A673 (cell line): ENCODE results near the gene CPNE5. TPM values are rescaled to one million over a fixed set of nuclear protein-coding genes. Genes with fewer than 3 reads are reported as not detected.

ENCODE experiments used
- BruUV-seq: library from RNA; stranded (reverse); fragments of 400-500 nt; replicated peaks from 2 replicates; lab custom pipeline; 2021; lab: Mats Ljungman, UMichigan
- CTCF ChIA-PET: fragments of 300-600 bp; sonication (Branson Sonifier 250); formaldehyde crosslinking; loops from one replicate; lab custom pipeline; 2022; ENCODE audit warnings: antibody characterized with exemption; lab: Charles Lee
- POLR2A ChIA-PET: fragments of 300-600 bp; sonication (Branson Sonifier 250); formaldehyde crosslinking; loops from one replicate; lab custom pipeline; 2022; ENCODE audit warnings: antibody characterized with exemption; ENCODE audit not compliant: low non-redundant PET; lab: Charles Lee
- DNase-seq: peaks from one replicate; pipeline ENCODE4 v3.0.0-alpha.2; 2015; ENCODE audit warnings: low spot score
- H3K27ac ChIP-seq: fragments of 200-600 bp; sonication (generic); 2 replicates; pipeline ENCODE4 v1.5.1; 2016; ENCODE audit warnings: mixed run types, low read depth, mild to moderate bottlenecking, mixed read lengths, antibody characterized with exemption, low read length; ENCODE audit not compliant: poor library complexity, severe bottlenecking
- H3K27me3 ChIP-seq: fragments of 200-600 bp; sonication (generic); replicated peaks from 2 replicates; pipeline ENCODE4 v1.6.1; 2017; ENCODE audit warnings: mixed run types, low read depth, mild to moderate bottlenecking, mixed read lengths, antibody characterized with exemption, low read length; ENCODE audit not compliant: insufficient read depth, poor library complexity
- H3K36me3 ChIP-seq: fragments of 200-600 bp; sonication (generic); 2 replicates; pipeline ENCODE4 v1.6.1; 2016; ENCODE audit warnings: mixed run types, mild to moderate bottlenecking, mixed read lengths, antibody characterized with exemption, low read length; ENCODE audit not compliant: insufficient read depth, poor library complexity, severe bottlenecking
- H3K4me1 ChIP-seq: fragments of 200-600 bp; sonication (generic); 2 replicates; pipeline ENCODE4 v1.6.1; 2017; ENCODE audit warnings: mixed run types, mild to moderate bottlenecking, mixed read lengths, antibody characterized with exemption, low read length; ENCODE audit not compliant: insufficient read depth, poor library complexity, severe bottlenecking
- H3K4me3 ChIP-seq: fragments of 200-600 bp; sonication (generic); 2 replicates; pipeline ENCODE4 v1.5.1; 2016; ENCODE audit warnings: low read depth, mixed run types, mild to moderate bottlenecking, mixed read lengths, low read length; ENCODE audit not compliant: poor library complexity, severe bottlenecking
- H3K9me3 ChIP-seq: fragments of 200-600 bp; sonication (generic); 2 replicates; pipeline ENCODE4 v1.6.1; 2016; ENCODE audit warnings: mixed run types, low read depth, mild to moderate bottlenecking, mixed read lengths, antibody characterized with exemption, low read length; ENCODE audit not compliant: poor library complexity, severe bottlenecking
- EZH2 ChIP-seq: fragments of 200-600 bp; sonication (generic); IDR thresholded peaks from 2 replicates; pipeline ENCODE4 v1.6.1; 2017; ENCODE audit warnings: borderline replicate concordance, low read depth, mild to moderate bottlenecking, mixed read lengths, antibody characterized with exemption, low read length; ENCODE audit not compliant: poor library complexity, severe bottlenecking
- intact Hi-C: fragments of 100-400 bp; cut with micrococcal nuclease; formaldehyde crosslinking; loops from one replicate; pipeline ENCODE4 v1.10.0; 2022; ENCODE audit not compliant: unreplicated experiment
- total RNA-seq: library from RNA; stranded (reverse); gene quantifications from 2 replicates; pipeline ENCODE4 v1.2.3, GENCODE V29; 2021
- TF ChIP-seq, protein P1 (sequence below): fragments of 300-800, 200-600 bp; sonication (generic); conservative IDR thresholded peaks from 2 replicates; pipeline ENCODE4 v1.5.1; 2017; ENCODE audit warnings: low read depth, mild to moderate bottlenecking, antibody characterized with exemption, low read length, moderate library complexity, mixed read lengths

CPNE5 gene
- total RNA-seq, 1 experiment from 2014 or later: 0.13 TPM

DNA sequence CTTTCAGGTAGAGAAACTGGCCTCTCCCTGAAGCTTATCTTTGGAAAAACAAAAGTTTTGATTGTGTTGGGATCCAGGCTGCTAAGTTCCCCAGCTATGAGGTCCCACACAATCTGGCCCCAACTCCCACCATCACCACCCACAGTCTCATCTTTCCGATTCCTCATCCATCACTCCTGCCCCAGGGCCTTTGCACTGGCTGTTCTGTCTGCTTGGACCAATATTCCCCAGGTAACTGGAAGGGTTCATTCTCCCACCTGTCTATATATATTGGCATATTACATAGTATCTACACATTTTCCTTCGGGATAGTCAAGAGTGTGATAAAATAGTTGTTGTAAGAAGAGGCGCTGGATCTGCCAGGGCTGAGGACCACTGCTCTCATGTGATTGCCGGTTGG, 52.0 kb downstream of the CPNE5 start:
- TF ChIP-seq, protein P1, sequence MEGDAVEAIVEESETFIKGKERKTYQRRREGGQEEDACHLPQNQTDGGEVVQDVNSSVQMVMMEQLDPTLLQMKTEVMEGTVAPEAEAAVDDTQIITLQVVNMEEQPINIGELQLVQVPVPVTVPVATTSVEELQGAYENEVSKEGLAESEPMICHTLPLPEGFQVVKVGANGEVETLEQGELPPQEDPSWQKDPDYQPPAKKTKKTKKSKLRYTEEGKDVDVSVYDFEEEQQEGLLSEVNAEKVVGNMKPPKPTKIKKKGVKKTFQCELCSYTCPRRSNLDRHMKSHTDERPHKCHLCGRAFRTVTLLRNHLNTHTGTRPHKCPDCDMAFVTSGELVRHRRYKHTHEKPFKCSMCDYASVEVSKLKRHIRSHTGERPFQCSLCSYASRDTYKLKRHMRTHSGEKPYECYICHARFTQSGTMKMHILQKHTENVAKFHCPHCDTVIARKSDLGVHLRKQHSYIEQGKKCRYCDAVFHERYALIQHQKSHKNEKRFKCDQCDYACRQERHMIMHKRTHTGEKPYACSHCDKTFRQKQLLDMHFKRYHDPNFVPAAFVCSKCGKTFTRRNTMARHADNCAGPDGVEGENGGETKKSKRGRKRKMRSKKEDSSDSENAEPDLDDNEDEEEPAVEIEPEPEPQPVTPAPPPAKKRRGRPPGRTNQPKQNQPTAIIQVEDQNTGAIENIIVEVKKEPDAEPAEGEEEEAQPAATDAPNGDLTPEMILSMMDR: no peak
- TF ChIP-seq EZH2: no peak
- CTCF ChIA-PET: no interaction called here
- peaks cover 8% of the 10 kb centered on the region for H3K4me1 ChIP-seq

DNA sequence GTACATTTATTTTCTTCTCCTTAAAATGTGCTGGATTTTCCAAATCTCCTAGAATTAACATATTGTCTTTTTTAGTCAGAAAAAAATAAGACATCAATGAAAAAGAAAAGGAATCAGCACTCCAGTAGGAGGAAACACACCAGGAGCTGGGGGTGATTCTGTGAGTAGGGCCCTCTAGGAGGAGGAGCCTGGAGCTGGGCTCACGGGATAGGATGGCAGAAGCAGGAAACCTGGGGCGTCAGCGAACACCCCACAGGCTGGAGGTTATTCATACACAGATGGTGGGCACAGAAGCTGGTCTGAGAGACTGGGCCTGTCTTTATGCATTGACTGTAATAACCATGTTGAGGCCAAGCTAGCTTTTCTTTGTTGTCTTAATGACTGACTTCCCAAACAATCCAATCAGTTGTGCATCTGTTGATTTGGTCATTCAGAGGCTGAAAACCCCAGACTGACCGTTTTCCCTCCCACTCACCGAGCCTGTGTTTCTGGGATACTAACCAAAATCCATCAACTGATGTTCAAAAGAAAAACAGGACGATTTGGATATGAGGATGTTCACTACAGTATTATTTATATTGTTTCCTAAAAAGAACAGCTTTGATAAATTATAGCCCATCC, 53.1 kb downstream of the CPNE5 start:
- Histone ChIP-seq H3K4me1 (peaks cover 8% of the 10 kb centered on the region), H3K9me3 (no peaks in the 10 kb centered on the region), H3K27ac (no peak overlapping the region), H3K27me3 (no peaks in the 10 kb centered on the region), H3K4me3 (no peak overlapping the region), H3K36me3 (no peaks in the 10 kb centered on the region)
- BruUV-seq: no TSS peak
- ChIA-PET CTCF (no interaction called here), POLR2A (interaction anchor here (0.6 to 0.7 kb wide), 2 partner anchors 19 to 183 kb away, joined by 3 to 7 read pairs; no protein-coding TSS in a partner anchor)
- intact Hi-C loops: no loop called here
- DNase-seq: no peak
- TF ChIP-seq, protein P1: no peak
- TF ChIP-seq EZH2: no peak

More for the DNA sequence above, 52.0 kb downstream of the CPNE5 start:
- intact Hi-C loops: no loop called here
- DNase-seq: no peak
- BruUV-seq: no TSS peak
- POLR2A ChIA-PET: no interaction called here
- no peak overlapping the region for H3K4me3 ChIP-seq
- no peak overlapping the region for H3K27ac ChIP-seq
- no peaks in the 10 kb centered on the region for H3K27me3 ChIP-seq
- H3K9me3 ChIP-seq: no peaks in the 10 kb centered on the region
- H3K36me3 ChIP-seq: no peaks in the 10 kb centered on the region

DNA sequence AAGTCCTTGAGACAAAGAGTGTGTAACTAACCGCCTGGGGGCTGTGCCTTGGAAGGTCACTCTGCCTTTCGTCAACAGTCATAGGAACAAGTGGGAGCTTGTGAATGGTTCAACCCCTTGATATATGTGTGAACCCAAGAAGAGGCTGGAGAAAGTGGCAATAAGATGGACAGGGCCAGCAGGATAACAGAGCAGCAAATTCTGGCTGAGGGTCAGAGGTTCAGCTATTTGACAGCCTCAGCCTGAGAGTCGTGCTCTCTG, 54.9 kb downstream of the CPNE5 start:
- intact Hi-C loops: no loop called here
- H3K4me1 ChIP-seq: peaks cover 8% of the 10 kb centered on the region
- no peak overlapping the region for H3K27ac ChIP-seq
- H3K4me3 ChIP-seq: no peak overlapping the region
- CTCF ChIA-PET: no interaction called here
- POLR2A ChIA-PET: no interaction called here
- no peaks in the 10 kb centered on the region for H3K27me3 ChIP-seq
- no peaks in the 10 kb centered on the region for H3K9me3 ChIP-seq
- TF ChIP-seq, protein P1: no peak
- no peak for TF ChIP-seq EZH2
- no peak for DNase-seq
- H3K36me3 ChIP-seq: no peaks in the 10 kb centered on the region
- BruUV-seq: no TSS peak
